Cardiac muscle cell (in vitro differentiated cells and primary cell): ENCODE results near the gene CEBPG. TPM values are rescaled to one million over a fixed set of nuclear protein-coding genes. Genes with fewer than 3 reads are reported as not detected.

ENCODE experiments used
- DNase-seq, 2 donors: peaks; one replicate each; pipeline versions ENCODE4 v3.0.0 to v3.0.0-alpha.2; 2010 to 2017; ENCODE audit warnings: low read depth in 1 of 2, low spot score in 1 of 2
- H3K27ac ChIP-seq: fragments of 200-600 bp; sonication (generic); 2 replicates; pipeline ENCODE4 v1.5.1; 2016
- H3K27me3 ChIP-seq: fragments of 200-600 bp; sonication (generic); 2 replicates; pipeline ENCODE4 v1.6.0; 2016; ENCODE audit warnings: control low read depth
- H3K36me3 ChIP-seq: fragments of 200-600 bp; sonication (generic); 2 replicates; pipeline ENCODE4 v1.5.1; 2016; ENCODE audit warnings: control low read depth
- H3K4me1 ChIP-seq: fragments of 200-600 bp; sonication (generic); 2 replicates; pipeline ENCODE4 v1.8.1; 2017; ENCODE audit warnings: low read depth, mild to moderate bottlenecking, mixed run types
- H3K4me3 ChIP-seq: fragments of 200-600 bp; sonication (generic); 2 replicates; pipeline ENCODE4 v1.5.1; 2016; ENCODE audit warnings: mild to moderate bottlenecking
- H3K9me3 ChIP-seq: fragments of 200-600 bp; sonication (generic); 2 replicates; pipeline ENCODE4 v1.5.1; 2017; ENCODE audit warnings: low read depth, mild to moderate bottlenecking, control low read depth
- CTCF ChIP-seq: IDR thresholded peaks from 2 replicates; pipeline ENCODE4 v1.5.1; 2012; ENCODE audit warnings: low read depth, mild to moderate bottlenecking, low read length
- polyA plus RNA-seq: library from polyadenylated mRNA; unstranded; fragments of >200 nt; fragmentation: Nextera tagmentation; extraction: Ambion mirVana; gene quantifications from 2 replicates; pipeline ENCODE4 v1.2.1, GENCODE V29; 2016
- total RNA-seq: library from RNA; depleted of rRNA; stranded (reverse); fragments of >200 nt; gene quantifications from 2 replicates; pipeline ENCODE4 v1.2.3, GENCODE V29; 2016

Gene CEBPG
- total and polyA plus RNA-seq, 2 experiments from 2014 or later = 17.4 to 21.1 TPM

- Histone ChIP-seq H3K27ac (no peak overlapping the region), H3K27me3 (no peaks in the 10 kb centered on the region), H3K4me3 (no peak overlapping the region), H3K36me3 (peaks cover 18% of the 10 kb centered on the region), H3K4me1 (no peaks in the 10 kb centered on the region), H3K9me3 (no peaks in the 10 kb centered on the region)
- TF ChIP-seq CTCF = no peak
- no peak for DNase-seq
These were observed 8.5 kb downstream of the CEBPG start for GRCh38 chr19:33382006-33382405.

GRCh38 chr19:33382982-33383381 is 9.5 kb downstream of the CEBPG start:
- H3K4me1 ChIP-seq = no peaks in the 10 kb centered on the region
- H3K27ac ChIP-seq = no peak overlapping the region
- H3K9me3 ChIP-seq = no peaks in the 10 kb centered on the region
- peaks cover 18% of the 10 kb centered on the region for H3K36me3 ChIP-seq
- H3K27me3 ChIP-seq = no peaks in the 10 kb centered on the region
- DNase-seq = no peak
- H3K4me3 ChIP-seq = no peak overlapping the region
- TF ChIP-seq CTCF = no peak

- no peak overlapping the region for H3K4me3 ChIP-seq
- H3K4me1 ChIP-seq = no peaks in the 10 kb centered on the region
- H3K27me3 ChIP-seq = no peaks in the 10 kb centered on the region
- H3K27ac ChIP-seq = no peak overlapping the region
- no peak for DNase-seq
- H3K9me3 ChIP-seq = no peaks in the 10 kb centered on the region
- TF ChIP-seq CTCF = no peak
- H3K36me3 ChIP-seq = peaks cover 18% of the 10 kb centered on the region
These were observed 10.3 kb downstream of the CEBPG start for GRCh38 chr19:33383720-33384292.

- TF ChIP-seq CTCF = no peak
- Histone ChIP-seq H3K27me3 (no peaks in the 10 kb centered on the region), H3K27ac (no peak overlapping the region), H3K4me3 (no peak overlapping the region), H3K9me3 (no peaks in the 10 kb centered on the region), H3K4me1 (no peaks in the 10 kb centered on the region), H3K36me3 (peaks cover 11% of the 10 kb centered on the region)
- no peak for DNase-seq
These were observed 11.5 kb downstream of the CEBPG start for GRCh38 chr19:33384983-33385382.

GRCh38 chr19:33385956-33386355 is 12.4 kb downstream of the CEBPG start:
- no peak for TF ChIP-seq CTCF
- H3K4me1 ChIP-seq = no peaks in the 10 kb centered on the region

GRCh38 chr19:33386361-33386858 is 12.9 kb downstream of the CEBPG start:
- no peak overlapping the region for H3K4me3 ChIP-seq
- peaks cover 1% of the 10 kb centered on the region for H3K36me3 ChIP-seq
- no peaks in the 10 kb centered on the region for H3K27me3 ChIP-seq
- no peaks in the 10 kb centered on the region for H3K9me3 ChIP-seq
- H3K4me1 ChIP-seq = no peaks in the 10 kb centered on the region
- DNase-seq = no peak
- no peak overlapping the region for H3K27ac ChIP-seq
- no peak for TF ChIP-seq CTCF

More at GRCh38 chr19:33385956-33386355, 12.4 kb downstream of the CEBPG start:
- no peak overlapping the region for H3K27ac ChIP-seq
- peaks cover 5% of the 10 kb centered on the region for H3K36me3 ChIP-seq
- no peaks in the 10 kb centered on the region for H3K27me3 ChIP-seq
- no peak overlapping the region for H3K4me3 ChIP-seq
- DNase-seq = no peak
- no peaks in the 10 kb centered on the region for H3K9me3 ChIP-seq
